ENCODE results near the gene PLCH2. TPM values are rescaled to one million over a fixed set of nuclear protein-coding genes. Genes with fewer than 3 reads are reported as not detected.

The PLCH2 gene
- total RNA-seq = under 0.01 TPM in 1 of 2 replicates, not detected in the other

GRCh38 chr1:2476061-2476999 is at the start of gene PLCH2:
PLCH2 (plus strand) TSS chr1:2476289; CDS start chr1:2476589, 300 bp downstream.

GRCh38 chr1:2525920-2526823 is 50.1 kb downstream of the PLCH2 start, which contains the start of gene PANK4:
PANK4 (minus strand) TSS chr1:2526596; CDS start chr1:2526587, 9 bp downstream.

GRCh38 chr1:2529784-2530512 is 53.9 kb downstream of the PLCH2 start, which contains the start of gene HES5:
HES5 (minus strand) TSS chr1:2530263; CDS start chr1:2530164, 99 bp downstream.

Other genes with a start within 250 kb of the PLCH2 start
- gene SKI, start 248.0 kb upstream of the PLCH2 start, total RNA-seq = 22.6 and 33.0 TPM in 2 replicates
- 2.4 and 3.2 TPM in 2 replicates for gene MORN1, start 84.7 kb upstream of the PLCH2 start, total RNA-seq
- gene RER1, start 84.4 kb upstream of the PLCH2 start, total RNA-seq = 97.8 and 117 TPM in 2 replicates
- gene PEX10, start 63.7 kb upstream of the PLCH2 start, total RNA-seq = 22.0 and 34.2 TPM in 2 replicates
- gene PANK4, start 50.3 kb downstream of the PLCH2 start, total RNA-seq = 13.5 and 21.4 TPM in 2 replicates
- not detected in 2 replicates for gene HES5, start 54.0 kb downstream of the PLCH2 start, total RNA-seq
- gene TNFRSF14, start 80.1 kb downstream of the PLCH2 start, total RNA-seq = 17.9 and 18.6 TPM in 2 replicates
- gene PRXL2B, start 110.5 kb downstream of the PLCH2 start, total RNA-seq = 16.8 and 19.5 TPM in 2 replicates
- gene MMEL1, start 156.7 kb downstream of the PLCH2 start, total RNA-seq = not detected in 2 replicates

Data from cardiac atrium fibroblast (primary cell).